Measurements from ENCODE around the gene KICS2.

The KICS2 gene

DNA sequence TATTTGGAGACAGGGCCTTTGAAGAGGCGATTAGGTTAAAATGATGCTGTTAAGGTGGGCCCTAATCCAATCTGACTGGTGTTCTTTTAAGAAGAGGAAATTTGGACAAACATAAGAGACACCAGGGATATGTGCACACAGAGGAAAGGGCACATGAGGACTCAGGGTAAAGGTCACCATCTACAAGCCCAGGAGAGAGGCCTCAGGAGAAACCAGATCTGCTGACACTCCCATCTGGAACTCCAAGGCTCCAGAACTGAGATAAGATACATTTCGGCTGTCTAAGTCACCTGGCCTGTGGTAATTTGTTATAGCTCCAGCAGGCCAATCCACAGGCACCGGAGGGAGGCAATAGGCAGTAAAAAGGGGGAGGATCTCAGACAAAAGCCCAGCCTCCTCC, 48.6 kb downstream of the KICS2 start:
- H3K4me3 ChIP-seq (ENCODE audit: control insufficient read depth, low read depth, low read length), result no peak overlapping the region
- TF ChIP-seq, protein P1, sequence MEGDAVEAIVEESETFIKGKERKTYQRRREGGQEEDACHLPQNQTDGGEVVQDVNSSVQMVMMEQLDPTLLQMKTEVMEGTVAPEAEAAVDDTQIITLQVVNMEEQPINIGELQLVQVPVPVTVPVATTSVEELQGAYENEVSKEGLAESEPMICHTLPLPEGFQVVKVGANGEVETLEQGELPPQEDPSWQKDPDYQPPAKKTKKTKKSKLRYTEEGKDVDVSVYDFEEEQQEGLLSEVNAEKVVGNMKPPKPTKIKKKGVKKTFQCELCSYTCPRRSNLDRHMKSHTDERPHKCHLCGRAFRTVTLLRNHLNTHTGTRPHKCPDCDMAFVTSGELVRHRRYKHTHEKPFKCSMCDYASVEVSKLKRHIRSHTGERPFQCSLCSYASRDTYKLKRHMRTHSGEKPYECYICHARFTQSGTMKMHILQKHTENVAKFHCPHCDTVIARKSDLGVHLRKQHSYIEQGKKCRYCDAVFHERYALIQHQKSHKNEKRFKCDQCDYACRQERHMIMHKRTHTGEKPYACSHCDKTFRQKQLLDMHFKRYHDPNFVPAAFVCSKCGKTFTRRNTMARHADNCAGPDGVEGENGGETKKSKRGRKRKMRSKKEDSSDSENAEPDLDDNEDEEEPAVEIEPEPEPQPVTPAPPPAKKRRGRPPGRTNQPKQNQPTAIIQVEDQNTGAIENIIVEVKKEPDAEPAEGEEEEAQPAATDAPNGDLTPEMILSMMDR (IDR thresholded peaks at IDR 0.05; ENCODE audit: control insufficient read depth, insufficient read depth, low read depth, low read length, missing control alignments), result no peak
- DNase-seq (ENCODE audit: low read depth), result no peak
